ENCODE measurements around the gene CYP2U1.

DNA sequence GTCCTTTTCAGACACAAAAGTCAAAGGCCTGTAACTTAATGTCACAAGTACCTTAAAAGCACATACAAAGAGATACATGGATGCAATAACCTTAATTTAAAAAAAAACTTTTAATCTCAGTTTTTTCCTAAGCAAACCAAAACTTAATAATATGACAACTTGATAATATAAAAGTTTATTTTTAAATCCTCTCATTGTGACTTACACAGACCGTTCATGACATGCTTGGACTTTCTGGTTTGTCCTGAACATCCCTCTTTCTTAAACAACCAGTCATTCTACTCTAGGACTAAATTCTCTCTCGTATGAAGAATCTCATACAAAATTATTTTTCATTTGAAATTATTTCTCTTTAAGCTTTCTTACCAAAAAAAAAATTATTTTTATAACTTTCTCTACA, 43.1 kb upstream of the CYP2U1 start:
- TF ChIP-seq CTCF (conservative IDR thresholded peaks at IDR 0.05; ENCODE audit: low read depth, low read length), result no peak
- TF ChIP-seq EZH2 (IDR thresholded peaks at IDR 0.05; ENCODE audit: low read length, unreplicated experiment), result no peak
